Uterus (tissue), 4 donors: Measurements from ENCODE around the gene CXCL6. TPM values are rescaled to one million over a fixed set of nuclear protein-coding genes. Genes with fewer than 3 reads are reported as not detected.

Experiments used
- DNase-seq, 2 donors: peaks; one replicate each; pipeline ENCODE4 v3.0.0-alpha.2; 2019 to 2020
- H3K27ac ChIP-seq, 2 donors: fragments of 200-600 bp; sonication (generic); 1 replicate in 1 of 2; 2 replicates in 1 of 2; pipeline ENCODE4 v1.5.1; 2016 to 2018
- H3K27me3 ChIP-seq, 2 donors: fragments of 200-600 bp; sonication (generic); one replicate each; pipeline ENCODE4 v1.5.1; 2018 to 2019; ENCODE audit warnings: control low read depth in 1 of 2
- H3K36me3 ChIP-seq, 2 donors: fragments of 200-600 bp; sonication (generic); one replicate each; pipeline ENCODE4 v1.5.1; 2019; ENCODE audit warnings: control low read depth in 1 of 2
- H3K4me1 ChIP-seq, 2 donors: fragments of 200-600 bp; sonication (generic); one replicate each; pipeline ENCODE4 v1.5.1; 2018 to 2019; ENCODE audit warnings: control low read depth in 1 of 2
- H3K4me3 ChIP-seq, 2 donors: fragments of 200-600 bp; sonication (generic); 1 replicate in 1 of 2; 2 replicates in 1 of 2; pipeline ENCODE4 v1.5.1; 2018 to 2019; ENCODE audit warnings: mild to moderate bottlenecking in 1 of 2
- H3K9me3 ChIP-seq, 2 donors: fragments of 200-600 bp; sonication (generic); one replicate each; pipeline ENCODE4 v1.5.1; 2019; ENCODE audit warnings: control low read depth in 1 of 2
- CTCF ChIP-seq, 4 experiments: fragments of 200-600 bp in 2 of 4; fragments of 450-650 bp in 2 of 4; sonication (generic) in 2 of 4; IDR thresholded peaks; one replicate each; pipeline ENCODE4 v1.5.1; 2016 to 2019; ENCODE audit warnings: antibody characterized with exemption in 4 of 4, mild to moderate bottlenecking in 2 of 4, moderate library complexity in 1 of 4
- POLR2A ChIP-seq, 2 donors: fragments of 450-650 bp; IDR thresholded peaks; one replicate each; pipeline ENCODE4 v1.6.1; 2016; ENCODE audit warnings: antibody characterized with exemption in 2 of 2, mild to moderate bottlenecking in 1 of 2, moderate library complexity in 1 of 2
- intact Hi-C: fragments of 100-400 bp; cut with DNase I; formaldehyde crosslinking; loops from one replicate; pipeline ENCODE4 v1.15.1; 2023; ENCODE audit warnings: low total_unique reads
- total RNA-seq, 4 donors: library from RNA; depleted of rRNA in 3 of 4; stranded (reverse); fragments of >200 nt in 3 of 4; gene quantifications; one replicate each; pipeline versions ENCODE4 v1.1.0 to v1.2.4, GENCODE V29; 2014 to 2023
- donor health status: DM: yes; HTN: yes; CAD: no.

Gene CXCL6
- total RNA-seq, 4 donors from 2014 or later, result 0.28 to 4.1 TPM; not detected in 2

DNA sequence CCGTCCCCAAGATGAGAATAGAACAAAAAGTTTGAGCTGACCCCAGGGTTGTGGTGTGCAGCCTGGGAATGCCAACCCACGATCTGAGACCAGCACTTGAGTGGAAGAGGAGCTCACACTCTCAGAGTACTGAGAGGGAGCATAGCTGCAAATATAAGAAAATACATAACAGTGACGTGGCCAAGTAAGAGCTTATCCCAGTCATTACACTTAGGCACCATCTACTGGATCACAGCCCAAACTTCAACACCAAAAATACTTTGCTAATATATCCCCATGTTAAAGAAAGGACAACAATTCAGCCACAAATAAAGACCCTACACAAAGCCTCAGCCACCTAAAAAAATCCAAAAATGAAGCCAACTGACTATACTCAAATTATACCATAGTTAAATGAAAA is 33.3 kb upstream of the CXCL6 start:
- intact Hi-C loops, result no loop called here
- Histone ChIP-seq H3K27me3 (no peaks in the 10 kb centered on the region), H3K9me3 (no peaks in the 10 kb centered on the region), H3K4me1 (no peaks in the 10 kb centered on the region), H3K27ac (no peak overlapping the region), H3K36me3 (no peaks in the 10 kb centered on the region), H3K4me3 (no peak overlapping the region)
- TF ChIP-seq POLR2A (IDR thresholded peaks at IDR 0.05) (no peak), CTCF (IDR thresholded peaks at IDR 0.05) (no peak)
- DNase-seq, result no peak

- H3K36me3 ChIP-seq, result no peaks in the 10 kb centered on the region
- DNase-seq, result no peak
- H3K27ac ChIP-seq, result no peak overlapping the region
- no peak overlapping the region for H3K4me3 ChIP-seq
- intact Hi-C loops, result no loop called here
- no peaks in the 10 kb centered on the region for H3K4me1 ChIP-seq
- TF ChIP-seq POLR2A (IDR thresholded peaks at IDR 0.05) (no peak), CTCF (IDR thresholded peaks at IDR 0.05) (no peak)
- no peaks in the 10 kb centered on the region for H3K27me3 ChIP-seq
- H3K9me3 ChIP-seq, result no peaks in the 10 kb centered on the region
These were observed 26.3 kb upstream of the CXCL6 start for GRCh38 chr4:73810191-73810590.

- intact Hi-C loops, result no loop called here
- H3K27ac ChIP-seq, result no peak overlapping the region
- no peaks in the 10 kb centered on the region for H3K4me1 ChIP-seq
- no peaks in the 10 kb centered on the region for H3K27me3 ChIP-seq
- no peak for TF ChIP-seq CTCF (IDR thresholded peaks at IDR 0.05)
- no peak for TF ChIP-seq POLR2A (IDR thresholded peaks at IDR 0.05)
- H3K4me3 ChIP-seq, result no peak overlapping the region
- DNase-seq, result no peak
- no peaks in the 10 kb centered on the region for H3K9me3 ChIP-seq
- no peaks in the 10 kb centered on the region for H3K36me3 ChIP-seq
These were observed 24.6 kb upstream of the CXCL6 start for GRCh38 chr4:73811841-73812240.

DNA sequence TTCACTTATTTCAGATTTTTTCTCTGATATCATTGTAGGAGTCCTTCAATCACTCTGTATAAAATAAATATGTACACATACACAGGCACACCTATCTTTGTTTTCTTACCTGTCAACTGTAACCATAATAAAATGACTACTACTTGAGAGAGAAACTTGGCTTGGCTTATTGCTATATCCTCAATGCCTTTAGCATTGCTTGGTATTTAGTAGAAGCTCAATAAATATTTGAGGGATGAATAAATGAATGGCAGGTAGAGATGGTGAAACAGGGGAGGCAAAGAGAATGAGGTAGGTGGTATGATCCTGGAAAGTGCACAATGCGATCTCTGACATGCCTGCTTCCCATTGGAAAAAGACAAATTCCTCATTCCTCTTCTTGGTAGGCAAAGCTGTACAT is 21.8 kb upstream of the CXCL6 start:
- Histone ChIP-seq H3K4me1 (no peaks in the 10 kb centered on the region), H3K36me3 (no peaks in the 10 kb centered on the region), H3K9me3 (no peaks in the 10 kb centered on the region), H3K4me3 (no peak overlapping the region), H3K27ac (no peak overlapping the region), H3K27me3 (no peaks in the 10 kb centered on the region)
- DNase-seq, result no peak
- intact Hi-C loops, result no loop called here
- TF ChIP-seq CTCF (IDR thresholded peaks at IDR 0.05), result no peak
- TF ChIP-seq POLR2A (IDR thresholded peaks at IDR 0.05), result no peak

- no peak overlapping the region for H3K4me3 ChIP-seq
- H3K9me3 ChIP-seq, result no peaks in the 10 kb centered on the region
- H3K36me3 ChIP-seq, result no peaks in the 10 kb centered on the region
- intact Hi-C loops, result no loop called here
- no peaks in the 10 kb centered on the region for H3K27me3 ChIP-seq
- TF ChIP-seq CTCF (IDR thresholded peaks at IDR 0.05) (no peak), POLR2A (IDR thresholded peaks at IDR 0.05) (no peak)
- no peak overlapping the region for H3K27ac ChIP-seq
- no peaks in the 10 kb centered on the region for H3K4me1 ChIP-seq
- no peak for DNase-seq
These were observed 21.3 kb upstream of the CXCL6 start for GRCh38 chr4:73815145-73815544.
